Suppressor macrophage treated with lipopolysaccharide for 1 hour (primary cell): ENCODE measurements around the gene RAP2A.

ENCODE experiments used
- DNase-seq, 3 donors: peaks; one replicate each; pipeline ENCODE4 v3.0.0-alpha.2; 2020 to 2022

RAP2A gene

GRCh38 chr13:97496511-97496910 lies 62.5 kb downstream of the RAP2A start:
- DNase-seq = no peak

- peak; percentile 25 to 51 (median 46) for DNase-seq
Measured at GRCh38 chr13:97497400-97497799, 63.4 kb downstream of the RAP2A start.

GRCh38 chr13:97498419-97498818 lies 64.5 kb downstream of the RAP2A start:
- no peak for DNase-seq

- peak; percentile 3 to 33 (median 16) for DNase-seq
Measured at GRCh38 chr13:97499181-97499580, 65.2 kb downstream of the RAP2A start.

- DNase-seq = no peak
Measured at GRCh38 chr13:97502181-97502580, 68.2 kb downstream of the RAP2A start.

GRCh38 chr13:97502706-97503105 lies 68.7 kb downstream of the RAP2A start:
- DNase-seq = no peak

GRCh38 chr13:97505017-97505416 lies 71.0 kb downstream of the RAP2A start:
- no peak for DNase-seq

- no peak for DNase-seq
Measured at GRCh38 chr13:97506511-97506910, 72.5 kb downstream of the RAP2A start.

GRCh38 chr13:97512732-97513131 lies 78.8 kb downstream of the RAP2A start:
- DNase-seq = no peak

- no peak for DNase-seq
Measured at GRCh38 chr13:97515643-97516042, 81.7 kb downstream of the RAP2A start.

GRCh38 chr13:97517967-97518366 lies 84.0 kb downstream of the RAP2A start:
- DNase-seq = no peak
